ENCODE results near the gene KCNIP3. TPM values are rescaled to one million over a fixed set of nuclear protein-coding genes. Genes with fewer than 3 reads are reported as not detected.

The KCNIP3 gene
- total and polyA plus RNA-seq, 4 donors: 1.8 to 2.7 (median 2.1) TPM

- Histone ChIP-seq H3K4me1 (ENCODE audit: control insufficient read depth in 5 of 5, insufficient read depth in 5 of 5, low read length in 5 of 5) (peaks cover 0 to 7% (median 0%) of the 10 kb centered on the region in 5 donors), H3K9ac (ENCODE audit: insufficient read depth in 1 of 2, low read length in 2 of 2) (no peak overlapping the region)
- 83 to 84% methylated on average over 11 of the region's 11 CpGs for WGBS, 2 donors
Observed at GRCh38 chr2:95273566-95274290, 23.4 kb upstream of the KCNIP3 start.

GRCh38 chr2:95274291-95275150 lies 22.6 kb upstream of the KCNIP3 start, which contains the start of gene PROM2:
TSS of gene PROM2 (plus strand) at chr2:95274449. CDS start at chr2:95274586, 137 bp downstream.
- WGBS, 2 donors: 62 to 81% methylated on average over 17 of the region's 17 CpGs
- no peaks in the 10 kb centered on the region for H3K27me3 ChIP-seq (ENCODE audit: control insufficient read depth in 3 of 3, insufficient read depth in 3 of 3, low read length in 2 of 3)
- no peaks in the 10 kb centered on the region for H3K36me3 ChIP-seq (ENCODE audit: control insufficient read depth in 4 of 4, insufficient read depth in 4 of 4, low read length in 4 of 4)
- H3K4me1 ChIP-seq (ENCODE audit: control insufficient read depth in 5 of 5, insufficient read depth in 5 of 5, low read length in 5 of 5): peaks cover 0 to 7% (median 0%) of the 10 kb centered on the region in 5 donors
- H3K27ac ChIP-seq (ENCODE audit: low read depth in 1 of 2, low read length in 1 of 2): no peak within 1 kb of the TSS
- H3K4me3 ChIP-seq: no peak within 1 kb of the TSS
- no peak for TF ChIP-seq CTCF (IDR thresholded peaks at IDR 0.05; ENCODE audit: control extremely low read depth, extremely low read depth)
- ATAC-seq (ENCODE audit: insufficient read depth, low FRiP score) (peak; percentile 44), DNase-seq (peak; percentile 68 to 85 (median 82))
- no peaks in the 10 kb centered on the region for H3K9me3 ChIP-seq (ENCODE audit: control insufficient read depth in 4 of 4, insufficient read depth in 3 of 4, low read length in 3 of 4)
- no peak within 1 kb of the TSS for H3K9ac ChIP-seq (ENCODE audit: insufficient read depth in 1 of 2, low read length in 2 of 2)

More at GRCh38 chr2:95273566-95274290, 23.4 kb upstream of the KCNIP3 start:
- Histone ChIP-seq H3K36me3 (ENCODE audit: control insufficient read depth in 4 of 4, insufficient read depth in 4 of 4, low read length in 4 of 4) (no peaks in the 10 kb centered on the region), H3K9me3 (ENCODE audit: control insufficient read depth in 4 of 4, insufficient read depth in 3 of 4, low read length in 3 of 4) (no peaks in the 10 kb centered on the region), H3K27me3 (ENCODE audit: control insufficient read depth in 3 of 3, insufficient read depth in 3 of 3, low read length in 2 of 3) (no peaks in the 10 kb centered on the region), H3K4me3 (no peak overlapping the region), H3K27ac (ENCODE audit: low read depth in 1 of 2, low read length in 1 of 2) (no peak overlapping the region)
- DNase-seq (no peak), ATAC-seq (ENCODE audit: insufficient read depth, low FRiP score) (no peak)
- TF ChIP-seq CTCF (IDR thresholded peaks at IDR 0.05; ENCODE audit: control extremely low read depth, extremely low read depth): no peak

GRCh38 chr2:95275151-95275515 lies 22.0 kb upstream of the KCNIP3 start:
- DNase-seq (no peak), ATAC-seq (ENCODE audit: insufficient read depth, low FRiP score) (no peak)
- no peaks in the 10 kb centered on the region for H3K27me3 ChIP-seq (ENCODE audit: control insufficient read depth in 3 of 3, insufficient read depth in 3 of 3, low read length in 2 of 3)
- H3K4me3 ChIP-seq: no peak overlapping the region
- WGBS, 2 donors: 88 to 89% methylated on average over 4 of the region's 4 CpGs
- peaks cover 0 to 7% (median 0%) of the 10 kb centered on the region in 5 donors for H3K4me1 ChIP-seq (ENCODE audit: control insufficient read depth in 5 of 5, insufficient read depth in 5 of 5, low read length in 5 of 5)
- no peaks in the 10 kb centered on the region for H3K36me3 ChIP-seq (ENCODE audit: control insufficient read depth in 4 of 4, insufficient read depth in 4 of 4, low read length in 4 of 4)
- no peak overlapping the region for H3K9ac ChIP-seq (ENCODE audit: insufficient read depth in 1 of 2, low read length in 2 of 2)
- H3K9me3 ChIP-seq (ENCODE audit: control insufficient read depth in 4 of 4, insufficient read depth in 3 of 4, low read length in 3 of 4): no peaks in the 10 kb centered on the region
- H3K27ac ChIP-seq (ENCODE audit: low read depth in 1 of 2, low read length in 1 of 2): no peak overlapping the region
- no peak for TF ChIP-seq CTCF (IDR thresholded peaks at IDR 0.05; ENCODE audit: control extremely low read depth, extremely low read depth)
